OCI-LY7 (cell line): ENCODE results near the gene ANKRD62. TPM values are rescaled to one million over a fixed set of nuclear protein-coding genes. Genes with fewer than 3 reads are reported as not detected.

Source experiments
- BruUV-seq: library from RNA; stranded (reverse); fragments of 400-500 nt; replicated peaks from 2 replicates; lab custom pipeline; 2021; lab: Mats Ljungman, UMichigan
- CTCF ChIA-PET: fragments of 300-600 bp; sonication (Branson Sonifier 250); formaldehyde crosslinking; loops from one replicate; lab custom pipeline; 2022; ENCODE audit warnings: antibody characterized with exemption; ENCODE audit not compliant: unreplicated experiment; lab: Charles Lee
- POLR2A ChIA-PET: fragments of 300-600 bp; sonication (Branson Sonifier 250); formaldehyde crosslinking; loops from one replicate; lab custom pipeline; 2022; ENCODE audit warnings: antibody characterized with exemption; lab: Charles Lee
- DNase-seq: peaks from one replicate; pipeline ENCODE4 v3.0.0-alpha.2; 2015; ENCODE audit warnings: low spot score
- H2AFZ ChIP-seq: fragments of 200-600 bp; sonication (generic), shearing (Covaris generic); 2 replicates; pipeline ENCODE4 v1.6.1; 2014; ENCODE audit warnings: mild to moderate bottlenecking, antibody characterized with exemption, low read length, moderate library complexity
- H3K27ac ChIP-seq: fragments of 200-600 bp; sonication (generic); 2 replicates; pipeline ENCODE4 v1.5.1; 2014; ENCODE audit warnings: mixed run types, low read depth, mild to moderate bottlenecking, moderate library complexity, low read length, inconsistent platforms; ENCODE audit not compliant: poor library complexity, severe bottlenecking
- H3K36me3 ChIP-seq: fragments of 200-600 bp; sonication (generic); 2 replicates; pipeline ENCODE4 v1.6.1; 2014; ENCODE audit warnings: mild to moderate bottlenecking, antibody characterized with exemption, low read length, moderate library complexity, mixed read lengths; ENCODE audit not compliant: insufficient read depth
- H3K4me1 ChIP-seq: fragments of 200-600 bp; sonication (generic); 2 replicates; pipeline ENCODE4 v1.5.1; 2014; ENCODE audit warnings: mild to moderate bottlenecking, low read length; ENCODE audit not compliant: insufficient read depth, poor library complexity, severe bottlenecking
- H3K4me2 ChIP-seq: fragments of 200-600 bp; sonication (generic); 2 replicates; pipeline ENCODE4 v1.6.1; 2014; ENCODE audit warnings: mild to moderate bottlenecking, low read length
- H3K4me3 ChIP-seq: fragments of 200-600 bp; sonication (generic); 2 replicates; pipeline ENCODE4 v1.5.1; 2014; ENCODE audit warnings: mild to moderate bottlenecking, low read depth, low read length; ENCODE audit not compliant: poor library complexity, severe bottlenecking
- H3K79me2 ChIP-seq: fragments of 200-600 bp; sonication (generic); 2 replicates; pipeline ENCODE4 v1.6.1; 2016; ENCODE audit warnings: low read depth, mild to moderate bottlenecking, low read length, moderate library complexity, mixed read lengths; ENCODE audit not compliant: insufficient read depth
- H3K9me2 ChIP-seq: fragments of 200-600 bp; sonication (generic); 2 replicates; pipeline ENCODE4 v1.6.1; 2016; ENCODE audit warnings: mild to moderate bottlenecking, low read length, mixed read lengths; ENCODE audit not compliant: insufficient read depth
- H3K9me3 ChIP-seq: fragments of 200-600 bp; sonication (generic); 2 replicates; pipeline ENCODE4 v1.6.1; 2014; ENCODE audit warnings: mild to moderate bottlenecking, mixed run types, low read length, mixed read lengths
- H4K20me1 ChIP-seq: fragments of 200-600 bp; sonication (generic); 2 replicates; pipeline ENCODE4 v1.6.1; 2014; ENCODE audit warnings: mild to moderate bottlenecking, antibody characterized with exemption, low read length, moderate library complexity, mixed read lengths; ENCODE audit not compliant: insufficient read depth
- CTCF ChIP-seq: fragments of 200-600 bp; sonication (generic); conservative IDR thresholded peaks from 2 replicates; pipeline ENCODE4 v1.5.1; 2014; ENCODE audit warnings: mild to moderate bottlenecking, antibody characterized with exemption, low read length, moderate library complexity, mixed read lengths
- EZH2phosphoT487 ChIP-seq: fragments of 200-600 bp; sonication (generic); IDR thresholded peaks from 2 replicates; pipeline ENCODE4 v1.6.1; 2018; ENCODE audit warnings: low read depth, borderline replicate concordance, mild to moderate bottlenecking, mixed run types, antibody characterized with exemption, low read length, moderate library complexity, mixed read lengths
- intact Hi-C: fragments of 100-400 bp; cut with micrococcal nuclease; formaldehyde crosslinking; loops from one replicate; pipeline ENCODE4 v1.10.0; 2022; ENCODE audit not compliant: unreplicated experiment
- total RNA-seq, 2 experiments: library from RNA; depleted of rRNA in 1 of 2; stranded (reverse); fragments of >200 nt in 1 of 2; shearing (Covaris generic) in 1 of 2; gene quantifications; 2 replicates each; pipeline ENCODE4 v1.2.3, GENCODE V29; 2014 to 2022

ANKRD62 gene
- total RNA-seq, 2 experiments from 2014 or later = 4.1 to 7.3 TPM

- intact Hi-C loops = loop anchor here (10.0 kb wide), 1 partner anchor 175 kb away; no protein-coding TSS in a partner anchor
- ChIA-PET POLR2A (interaction anchor here (1.8 kb wide), 1 partner anchor 9 kb away, joined by 12 read pairs; no protein-coding TSS in a partner anchor), CTCF (interaction anchor here (0.7 kb wide), 1 partner anchor 9 kb away, joined by 3 read pairs; no protein-coding TSS in a partner anchor)
- H3K4me3 ChIP-seq = peak overlapping the region; percentile 75
- no peaks in the 10 kb centered on the region for H3K36me3 ChIP-seq
- no TSS peak for BruUV-seq
- TF ChIP-seq CTCF (no peak), EZH2phosphoT487 (no peak)
- no peaks in the 10 kb centered on the region for H3K9me2 ChIP-seq
- no peaks in the 10 kb centered on the region for H4K20me1 ChIP-seq
- H3K27ac ChIP-seq = peak overlapping the region; percentile 45
- H3K4me1 ChIP-seq = peaks cover 17% of the 10 kb centered on the region
- peak overlapping the region; percentile 98 for H2AFZ ChIP-seq
- peak; percentile 80 for DNase-seq
- H3K79me2 ChIP-seq = no peaks in the 10 kb centered on the region
- H3K9me3 ChIP-seq = peaks cover 8% of the 10 kb centered on the region; the same call in 1 of the 2 replicates
- H3K4me2 ChIP-seq = peak overlapping the region; percentile 81
Observed at GRCh38 chr18:12059334-12060181, 34.1 kb upstream of the ANKRD62 start.

- POLR2A ChIA-PET = interaction anchor here (0.6 to 1.8 kb wide), 2 partner anchors 10 to 124 kb away, joined by 6 to 12 read pairs; no protein-coding TSS in a partner anchor
- no peaks in the 10 kb centered on the region for H3K36me3 ChIP-seq
- no peaks in the 10 kb centered on the region for H3K9me2 ChIP-seq
- no peaks in the 10 kb centered on the region for H4K20me1 ChIP-seq
- TF ChIP-seq CTCF (0 out of 2 replicates have a peak, but pooled peaks have one; percentile 11), EZH2phosphoT487 (no peak)
- CTCF ChIA-PET = interaction anchor here (0.7 kb wide), 1 partner anchor 10 kb away, joined by 3 read pairs; no protein-coding TSS in a partner anchor
- H3K9me3 ChIP-seq = 0 out of 2 replicates have a peak, but pooled peaks cover 2% of the 10 kb centered on the region
- intact Hi-C loops = no loop called here
- peak overlapping the region; percentile 81 for H3K4me2 ChIP-seq
- H3K4me1 ChIP-seq = peaks cover 24% of the 10 kb centered on the region
- BruUV-seq = no TSS peak
- peak overlapping the region; percentile 45 for H3K27ac ChIP-seq
- H2AFZ ChIP-seq = peak overlapping the region; percentile 98
- no peaks in the 10 kb centered on the region for H3K79me2 ChIP-seq
- H3K4me3 ChIP-seq = peak overlapping the region; percentile 75
- DNase-seq = peak; percentile 52
Observed at GRCh38 chr18:12060182-12060870, 33.3 kb upstream of the ANKRD62 start.
